Osteocyte (in vitro differentiated cells): Measurements from ENCODE around the gene PDGFC. TPM values are rescaled to one million over a fixed set of nuclear protein-coding genes. Genes with fewer than 3 reads are reported as not detected.
A peak's percentile ranks its signal among the peaks of the same experiment; 100 is the strongest.
"Not testable (repeated sequence)": the region's sequence is repeated elsewhere in the genome, so short reads cannot be mapped to it uniquely, and the experiment has no call there.

Experiments used
- DNase-seq: peaks from one replicate; pipeline ENCODE4 v3.0.0; 2021; ENCODE audit warnings: mixed read lengths; ENCODE audit not compliant: unreplicated experiment; ENCODE audit errors: extremely low spot score
- H3K27ac Mint-ChIP-seq: one replicate; pipeline ENCODE4 v1.8.0; 2021; ENCODE audit warnings: mild to moderate bottlenecking, mixed read lengths; ENCODE audit not compliant: unreplicated experiment
- H3K27me3 Mint-ChIP-seq: one replicate; pipeline ENCODE4 v1.8.0; 2021; ENCODE audit warnings: mixed read lengths; ENCODE audit not compliant: unreplicated experiment
- H3K36me3 Mint-ChIP-seq: one replicate; pipeline ENCODE4 v1.8.0; 2021; ENCODE audit warnings: mixed read lengths; ENCODE audit not compliant: unreplicated experiment
- H3K4me1 Mint-ChIP-seq: one replicate; pipeline ENCODE4 v1.8.0; 2021; ENCODE audit warnings: mixed read lengths; ENCODE audit not compliant: unreplicated experiment
- H3K4me3 Mint-ChIP-seq: one replicate; pipeline ENCODE4 v1.8.0; 2021; ENCODE audit warnings: mild to moderate bottlenecking, moderate library complexity, mixed read lengths; ENCODE audit not compliant: unreplicated experiment
- H3K9me3 Mint-ChIP-seq: one replicate; pipeline ENCODE4 v1.8.0; 2021; ENCODE audit warnings: mixed read lengths; ENCODE audit not compliant: unreplicated experiment
- total RNA-seq: library from RNA; stranded (reverse); gene quantifications from 2 replicates; pipeline ENCODE4 v1.2.1, GENCODE V29; 2021
- TF ChIP-seq, protein P1 (sequence below): fragments of 200-600 bp; sonication (generic); IDR thresholded peaks from 2 replicates; pipeline ENCODE4 v1.5.0; 2021; ENCODE audit warnings: antibody characterized with exemption, mild to moderate bottlenecking, moderate library complexity

PDGFC gene
- total RNA-seq, 1 donor from 2014 or later = 25.4 TPM

GRCh38 chr4:156933633-156934258, 37.9 kb downstream of the PDGFC start:
- peak overlapping the region; percentile 52 for H3K27ac Mint-ChIP-seq
- H3K36me3 Mint-ChIP-seq = peaks cover 6% of the 10 kb centered on the region
- DNase-seq = no peak
- peaks cover 29% of the 10 kb centered on the region for H3K4me1 Mint-ChIP-seq
- no peak overlapping the region for H3K4me3 Mint-ChIP-seq
- peaks cover 6% of the 10 kb centered on the region for H3K9me3 Mint-ChIP-seq
- H3K27me3 Mint-ChIP-seq = no peaks in the 10 kb centered on the region
- TF ChIP-seq, protein P1, sequence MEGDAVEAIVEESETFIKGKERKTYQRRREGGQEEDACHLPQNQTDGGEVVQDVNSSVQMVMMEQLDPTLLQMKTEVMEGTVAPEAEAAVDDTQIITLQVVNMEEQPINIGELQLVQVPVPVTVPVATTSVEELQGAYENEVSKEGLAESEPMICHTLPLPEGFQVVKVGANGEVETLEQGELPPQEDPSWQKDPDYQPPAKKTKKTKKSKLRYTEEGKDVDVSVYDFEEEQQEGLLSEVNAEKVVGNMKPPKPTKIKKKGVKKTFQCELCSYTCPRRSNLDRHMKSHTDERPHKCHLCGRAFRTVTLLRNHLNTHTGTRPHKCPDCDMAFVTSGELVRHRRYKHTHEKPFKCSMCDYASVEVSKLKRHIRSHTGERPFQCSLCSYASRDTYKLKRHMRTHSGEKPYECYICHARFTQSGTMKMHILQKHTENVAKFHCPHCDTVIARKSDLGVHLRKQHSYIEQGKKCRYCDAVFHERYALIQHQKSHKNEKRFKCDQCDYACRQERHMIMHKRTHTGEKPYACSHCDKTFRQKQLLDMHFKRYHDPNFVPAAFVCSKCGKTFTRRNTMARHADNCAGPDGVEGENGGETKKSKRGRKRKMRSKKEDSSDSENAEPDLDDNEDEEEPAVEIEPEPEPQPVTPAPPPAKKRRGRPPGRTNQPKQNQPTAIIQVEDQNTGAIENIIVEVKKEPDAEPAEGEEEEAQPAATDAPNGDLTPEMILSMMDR = no peak

DNA sequence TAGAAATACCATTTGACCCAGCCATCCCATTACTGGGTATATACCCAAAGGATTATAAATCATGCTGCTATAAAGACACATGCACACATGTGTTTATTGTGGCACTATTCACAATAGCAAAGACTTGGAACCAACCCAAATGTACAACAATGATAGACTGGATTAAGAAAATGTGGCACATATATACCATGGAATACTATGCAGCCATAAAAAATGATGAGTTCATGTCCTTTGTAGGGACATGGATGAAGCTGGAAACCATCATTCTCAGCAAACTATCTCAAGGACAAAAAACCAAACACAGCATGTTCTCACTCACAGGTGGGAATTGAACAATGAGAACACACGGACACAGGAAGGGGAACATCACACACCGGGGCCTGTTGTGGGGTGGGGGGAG, 39.2 kb downstream of the PDGFC start:
- peaks cover 29% of the 10 kb centered on the region for H3K4me1 Mint-ChIP-seq
- H3K27ac Mint-ChIP-seq = not testable (repeated sequence)

DNA sequence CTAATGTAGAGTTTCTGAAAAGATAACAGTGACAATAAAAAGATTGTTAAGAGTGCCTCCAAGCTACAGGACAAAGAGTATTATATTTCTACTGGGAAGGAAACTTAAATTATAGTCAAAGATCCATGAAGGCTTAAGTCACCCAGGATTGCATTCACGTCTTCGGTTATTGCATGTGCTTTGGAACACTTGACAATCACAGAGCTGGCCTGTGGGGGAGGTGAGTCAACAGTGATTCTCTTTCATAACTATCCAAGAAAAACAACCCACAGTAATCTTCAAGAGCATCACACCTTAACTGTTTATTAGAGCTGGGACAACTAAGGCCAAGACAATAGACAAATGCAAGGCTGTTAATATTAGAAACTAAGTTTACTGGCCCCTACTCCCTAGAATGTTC, 40.3 kb downstream of the PDGFC start:
- no peak overlapping the region for H3K4me3 Mint-ChIP-seq
- peaks cover 10% of the 10 kb centered on the region for H3K9me3 Mint-ChIP-seq
- peak overlapping the region; percentile 68 for H3K27ac Mint-ChIP-seq
- peaks cover 11% of the 10 kb centered on the region for H3K36me3 Mint-ChIP-seq
- H3K27me3 Mint-ChIP-seq = no peaks in the 10 kb centered on the region
- no peak for DNase-seq
- TF ChIP-seq, protein P1 = no peak
- H3K4me1 Mint-ChIP-seq = peaks cover 29% of the 10 kb centered on the region

More for the DNA sequence above, 39.2 kb downstream of the PDGFC start:
- Mint-ChIP-seq H3K36me3 (peaks cover 11% of the 10 kb centered on the region), H3K9me3 (peaks cover 11% of the 10 kb centered on the region)
- H3K4me3 Mint-ChIP-seq, H3K27me3 Mint-ChIP-seq, DNase-seq: not testable (repeated sequence)

DNA sequence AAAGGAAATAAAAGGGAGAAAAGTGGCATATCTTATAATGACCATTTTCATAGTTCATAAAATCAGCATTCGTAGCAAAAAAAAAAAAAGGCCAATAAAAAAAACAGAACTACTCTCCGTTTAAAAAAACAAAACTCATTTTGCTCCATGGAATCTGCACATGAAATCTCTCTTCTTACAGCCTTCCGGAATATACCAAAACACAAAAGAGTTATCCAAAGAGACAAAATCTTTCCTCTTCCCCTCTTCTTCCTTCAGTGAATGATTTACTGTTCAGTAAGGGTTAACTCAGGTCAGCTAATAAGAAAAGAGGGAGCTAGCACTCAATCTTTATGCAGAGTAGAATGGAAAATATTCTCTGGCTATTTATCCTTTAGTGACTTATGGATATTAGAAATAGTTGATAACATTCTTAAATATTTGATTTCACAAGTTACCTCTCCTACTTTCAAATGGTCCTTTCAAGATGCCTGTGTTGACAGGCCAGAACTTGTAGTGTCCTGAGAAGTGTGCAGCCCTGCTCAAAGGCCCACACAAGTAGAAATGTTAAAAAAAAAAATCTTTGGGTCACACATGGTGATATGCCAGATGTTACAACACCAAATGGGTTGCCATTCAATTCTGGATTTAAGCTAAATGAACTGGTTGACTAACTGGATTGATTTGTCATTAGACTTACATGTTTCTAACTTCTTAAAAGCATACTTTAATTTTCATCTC, 42.1 kb downstream of the PDGFC start:
- Mint-ChIP-seq H3K4me3 (no peak overlapping the region), H3K4me1 (peaks cover 29% of the 10 kb centered on the region), H3K36me3 (peaks cover 12% of the 10 kb centered on the region), H3K27me3 (no peaks in the 10 kb centered on the region), H3K9me3 (peaks cover 8% of the 10 kb centered on the region), H3K27ac (no peak overlapping the region)
- DNase-seq = no peak
- TF ChIP-seq, protein P1 = no peak

GRCh38 chr4:156924774-156925315, 46.8 kb downstream of the PDGFC start:
- TF ChIP-seq, protein P1 = no peak
- DNase-seq = no peak
- H3K4me3 Mint-ChIP-seq = no peak overlapping the region
- peaks cover 8% of the 10 kb centered on the region for H3K4me1 Mint-ChIP-seq
- H3K27me3 Mint-ChIP-seq = no peaks in the 10 kb centered on the region
- no peak overlapping the region for H3K27ac Mint-ChIP-seq
- H3K36me3 Mint-ChIP-seq = peaks cover 9% of the 10 kb centered on the region
- peaks cover 8% of the 10 kb centered on the region for H3K9me3 Mint-ChIP-seq
